HCT116 (cell line): Measurements from ENCODE around the gene PM20D2. TPM values are rescaled to one million over a fixed set of nuclear protein-coding genes. Genes with fewer than 3 reads are reported as not detected.

Source experiments
- ATAC-seq: fragments of 200-7000 bp; cut with Tn5 transposase; 2 replicates; pipeline ENCODE4 v1.9.1; 2020; ENCODE audit warnings: mild to moderate bottlenecking, moderate library complexity
- BruUV-seq: library from RNA; stranded (reverse); fragments of 400-500 nt; replicated peaks from 2 replicates; lab custom pipeline; 2021; lab: Mats Ljungman, UMichigan
- CTCF ChIA-PET: fragments of 300-600 bp; sonication (Branson Sonifier 250); formaldehyde crosslinking; loops from one replicate; lab custom pipeline; 2021; ENCODE audit warnings: antibody characterized with exemption; lab: Charles Lee
- POLR2A ChIA-PET: fragments of 300-600, 350-600 bp; sonication (Branson Sonifier 250); formaldehyde crosslinking; loops from one replicate; lab custom pipeline; 2021; ENCODE audit warnings: antibody characterized with exemption; lab: Charles Lee
- RAD21 ChIA-PET, 2 experiments: fragments of 300-600 bp; sonication (Branson Sonifier 250); formaldehyde crosslinking; loops; one replicate each; lab custom pipeline; 2023; ENCODE audit warnings: low total read pairs in 2 of 2; ENCODE audit not compliant: uncharacterized antibody in 2 of 2, unreplicated experiment in 2 of 2, low non-redundant PET in 1 of 2; lab: Charles Lee
- DNase-seq: peaks from one replicate; pipeline ENCODE4 v3.0.0-alpha.2; 2010; ENCODE audit warnings: low read depth, low spot score
- H2AFZ ChIP-seq: fragments of 200-600 bp; shearing (Covaris generic), sonication (generic); 2 replicates; pipeline ENCODE4 v1.6.1; 2017; ENCODE audit warnings: low read depth, mixed run types, mixed read lengths, antibody characterized with exemption, low read length; ENCODE audit not compliant: poor library complexity, severe bottlenecking
- H3K27ac ChIP-seq: 2 replicates; pipeline ENCODE4 v1.5.1; 2012; ENCODE audit warnings: low read depth, low read length
- H3K27me3 ChIP-seq: fragments of 200-600 bp; sonication (generic); 2 replicates; pipeline ENCODE4 v1.6.1; 2016; ENCODE audit warnings: mixed run types, low read length, mixed read lengths; ENCODE audit not compliant: insufficient read depth
- H3K36me3 ChIP-seq, 2 experiments: fragments of 200-500 bp in 1 of 2; fragments of 200-600 bp in 1 of 2; sonication (Bioruptor generic) in 1 of 2; sonication (generic) in 1 of 2; 2 replicates each; pipeline versions ENCODE4 v1.5.1 to v1.6.1; 2014 to 2016; ENCODE audit warnings: low read length in 2 of 2, inconsistent platforms in 1 of 2, mixed read lengths in 1 of 2, mixed run types in 1 of 2; ENCODE audit not compliant: insufficient read depth in 2 of 2, control insufficient read depth in 1 of 2
- H3K4me1 ChIP-seq, 2 experiments: fragments of 200-600 bp in 1 of 2; sonication (generic) in 1 of 2; 2 replicates each; pipeline versions ENCODE4 v1.5.1 to v1.6.1; 2012 to 2017; ENCODE audit warnings: low read length in 2 of 2, inconsistent platforms in 1 of 2, mild to moderate bottlenecking in 1 of 2, mixed read lengths in 1 of 2, mixed run types in 1 of 2, moderate library complexity in 1 of 2; ENCODE audit not compliant: insufficient read depth in 2 of 2, control insufficient read depth in 1 of 2
- H3K4me2 ChIP-seq: fragments of 200-600 bp; sonication (generic); 2 replicates; pipeline ENCODE4 v1.6.1; 2017; ENCODE audit warnings: mixed run types, low read length, mixed read lengths
- H3K4me3 ChIP-seq, 2 experiments: fragments of 200-600 bp in 1 of 2; sonication (generic) in 1 of 2; replicated peaks in 1 of 2; 2 replicates each; pipeline ENCODE4 v1.5.1; 2011 to 2016; ENCODE audit warnings: low read length in 2 of 2, control low read depth in 1 of 2, low read depth in 1 of 2, mild to moderate bottlenecking in 1 of 2, mixed read lengths in 1 of 2, mixed run types in 1 of 2
- H3K79me2 ChIP-seq: fragments of 200-600 bp; sonication (generic); 2 replicates; pipeline ENCODE4 v1.6.1; 2017; ENCODE audit warnings: mild to moderate bottlenecking, mixed run types, low read length, moderate library complexity, mixed read lengths; ENCODE audit not compliant: insufficient read depth
- H3K9ac ChIP-seq: fragments of 200-600 bp; sonication (generic); 2 replicates; pipeline ENCODE4 v1.6.1; 2016; ENCODE audit warnings: low read length, mixed read lengths
- H3K9me2 ChIP-seq: fragments of 200-600 bp; sonication (generic), shearing (Covaris generic); 2 replicates; pipeline ENCODE4 v1.6.1; 2017; ENCODE audit warnings: mixed run types, mild to moderate bottlenecking, moderate library complexity; ENCODE audit not compliant: insufficient read depth
- H3K9me3 ChIP-seq, 2 experiments: fragments of 200-500 bp in 1 of 2; fragments of 200-600 bp in 1 of 2; sonication (Bioruptor generic) in 1 of 2; sonication (generic) in 1 of 2; 2 replicates each; pipeline ENCODE4 v1.6.1; 2014 to 2017; ENCODE audit warnings: low read length in 2 of 2, mixed read lengths in 2 of 2, inconsistent platforms in 1 of 2, low read depth in 1 of 2, mild to moderate bottlenecking in 1 of 2, mixed run types in 1 of 2, moderate library complexity in 1 of 2; ENCODE audit not compliant: control insufficient read depth in 1 of 2, insufficient read depth in 1 of 2
- H4K20me1 ChIP-seq: fragments of 200-600 bp; sonication (generic), shearing (Covaris generic); 2 replicates; pipeline ENCODE4 v1.6.1; 2017; ENCODE audit warnings: mixed run types, mild to moderate bottlenecking, moderate library complexity; ENCODE audit not compliant: insufficient read depth
- CBX3 ChIP-seq: IDR thresholded peaks from 2 replicates; pipeline ENCODE4 v1.6.1; 2012; ENCODE audit warnings: low read depth
- CEBPB ChIP-seq: IDR thresholded peaks from 2 replicates; pipeline ENCODE4 v1.6.1; 2012; ENCODE audit warnings: low read depth
- CTCF ChIP-seq, 3 experiments: fragments of 200-600 bp in 1 of 3; sonication (generic) in 1 of 3; IDR thresholded peaks in 2 of 3; conservative IDR thresholded peaks in 1 of 3; 2 replicates each; pipeline ENCODE4 v1.5.1; 2012 to 2017; ENCODE audit warnings: low read depth in 2 of 3, low read length in 2 of 3, antibody characterized with exemption in 1 of 3, borderline replicate concordance in 1 of 3, control low read depth in 1 of 3, mild to moderate bottlenecking in 1 of 3, mixed read lengths in 1 of 3, mixed run types in 1 of 3, moderate library complexity in 1 of 3; ENCODE audit not compliant: insufficient read depth in 1 of 3
- EGR1 ChIP-seq: IDR thresholded peaks from 2 replicates; pipeline ENCODE4 v1.6.1; 2012; ENCODE audit warnings: low read depth
- EZH2 ChIP-seq: fragments of 200-600 bp; sonication (generic); IDR thresholded peaks from 2 replicates; pipeline ENCODE4 v1.6.1; 2017; ENCODE audit warnings: antibody characterized with exemption, mixed run types
- EZH2phosphoT487 ChIP-seq: fragments of 200-600 bp; IDR thresholded peaks from 2 replicates; pipeline ENCODE4 v1.6.1; 2018; ENCODE audit warnings: antibody characterized with exemption, borderline replicate concordance
- JUND ChIP-seq: IDR thresholded peaks from 2 replicates; pipeline ENCODE4 v1.6.1; 2012
- POLR2A ChIP-seq: IDR thresholded peaks from 2 replicates; pipeline ENCODE4 v1.7.0; 2011; ENCODE audit warnings: borderline replicate concordance; ENCODE audit not compliant: insufficient read depth, insufficient read length; ENCODE audit errors: extremely low read depth
- RAD21 ChIP-seq: IDR thresholded peaks from 2 replicates; pipeline ENCODE4 v1.6.1; 2012; ENCODE audit warnings: low read depth, mild to moderate bottlenecking
- SIN3A ChIP-seq: IDR thresholded peaks from 2 replicates; pipeline ENCODE4 v1.6.1; 2012; ENCODE audit warnings: low read depth
- SP1 ChIP-seq: IDR thresholded peaks from 2 replicates; pipeline ENCODE4 v1.6.1; 2012; ENCODE audit warnings: low read depth
- SRF ChIP-seq: IDR thresholded peaks from 2 replicates; pipeline ENCODE4 v1.6.1; 2012; ENCODE audit warnings: low read depth
- YY1 ChIP-seq: IDR thresholded peaks from 2 replicates; pipeline ENCODE4 v1.6.1; 2011; ENCODE audit warnings: low read length, low read depth, moderate library complexity, mild to moderate bottlenecking; ENCODE audit not compliant: insufficient replicate concordance; ENCODE audit errors: extremely low read depth
- intact Hi-C: fragments of 100-400 bp; cut with micrococcal nuclease; formaldehyde crosslinking; loops from 2 replicates; pipeline ENCODE4 v1.10.0; 2022
- total RNA-seq: library from RNA; stranded (reverse); gene quantifications from one replicate; pipeline ENCODE4 v1.2.1, GENCODE V29; 2021; ENCODE audit not compliant: unreplicated experiment
- TF ChIP-seq, protein P1 (sequence below): IDR thresholded peaks from 2 replicates; pipeline ENCODE4 v1.6.1; 2012
- TF ChIP-seq, protein P2 (sequence below): IDR thresholded peaks from 2 replicates; pipeline ENCODE4 v1.6.1; 2012

PM20D2 gene
- total RNA-seq, 1 experiment from 2014 or later, result 29.2 TPM

- no peak overlapping the region for H3K4me3 ChIP-seq
- H3K4me2 ChIP-seq, result no peak overlapping the region
- peaks cover 54% of the 10 kb centered on the region for H3K79me2 ChIP-seq
- no peak for ATAC-seq
- no peaks in the 10 kb centered on the region for H3K9me3 ChIP-seq
- intact Hi-C loops, result no loop called here
- TF ChIP-seq CTCF (IDR thresholded peaks at IDR 0.05 in 2 of 3, conservative IDR thresholded peaks at IDR 0.05 in 1 of 3; ENCODE audit: borderline replicate concordance in 1 of 3, insufficient read depth in 1 of 3, low read depth in 2 of 3, low read length in 2 of 3) (no peak), CEBPB (no peak), SIN3A (no peak), RAD21 (no peak), SRF (no peak), EZH2phosphoT487 (no peak), JUND (no peak), POLR2A (no peak), CBX3 (no peak), SP1 (no peak), EZH2 (no peak), YY1 (no peak), EGR1 (no peak)
- TF ChIP-seq, protein P1, sequence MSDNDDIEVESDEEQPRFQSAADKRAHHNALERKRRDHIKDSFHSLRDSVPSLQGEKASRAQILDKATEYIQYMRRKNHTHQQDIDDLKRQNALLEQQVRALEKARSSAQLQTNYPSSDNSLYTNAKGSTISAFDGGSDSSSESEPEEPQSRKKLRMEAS, result no peak
- TF ChIP-seq, protein P2, sequence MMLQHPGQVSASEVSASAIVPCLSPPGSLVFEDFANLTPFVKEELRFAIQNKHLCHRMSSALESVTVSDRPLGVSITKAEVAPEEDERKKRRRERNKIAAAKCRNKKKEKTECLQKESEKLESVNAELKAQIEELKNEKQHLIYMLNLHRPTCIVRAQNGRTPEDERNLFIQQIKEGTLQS, result no peak
- no TSS peak for BruUV-seq
- no peak for DNase-seq
- no peaks in the 10 kb centered on the region for H4K20me1 ChIP-seq
- H3K27ac ChIP-seq, result no peak overlapping the region
- ChIA-PET RAD21 (no interaction called here), POLR2A (no interaction called here), CTCF (no interaction called here)
- H3K9ac ChIP-seq, result no peak overlapping the region
- H2AFZ ChIP-seq, result no peak overlapping the region
- no peaks in the 10 kb centered on the region for H3K9me2 ChIP-seq
- peaks cover 4 to 31% of the 10 kb centered on the region in 2 experiments; a peak in 3 of 4 replicates for H3K36me3 ChIP-seq
- H3K4me1 ChIP-seq, result no peaks in the 10 kb centered on the region
- no peaks in the 10 kb centered on the region for H3K27me3 ChIP-seq
Observed at GRCh38 chr6:89154131-89154530, 8.3 kb downstream of the PM20D2 start.
